Rectal smooth muscle tissue (tissue), 1 donor: ENCODE results near the gene SORCS1.
"Not testable (repeated sequence)": the region's sequence is repeated elsewhere in the genome, so short reads cannot be mapped to it uniquely, and the experiment has no call there.

ENCODE experiments used
- H3K27ac ChIP-seq: one replicate; pipeline ENCODE4 v1.7.0; 2013; ENCODE audit warnings: low read depth, low read length, inconsistent platforms
- H3K27me3 ChIP-seq: one replicate; pipeline ENCODE4 v1.7.0; 2013; ENCODE audit warnings: low read length; ENCODE audit not compliant: control insufficient read depth, insufficient read depth
- H3K36me3 ChIP-seq: one replicate; pipeline ENCODE4 v1.7.0; 2013; ENCODE audit warnings: low read length; ENCODE audit not compliant: control insufficient read depth, insufficient read depth
- H3K4me1 ChIP-seq: one replicate; pipeline ENCODE4 v1.7.0; 2013; ENCODE audit warnings: low read length; ENCODE audit not compliant: control insufficient read depth, insufficient read depth
- H3K4me3 ChIP-seq: one replicate; pipeline ENCODE4 v1.7.0; 2013; ENCODE audit warnings: low read length
- H3K9ac ChIP-seq: one replicate; pipeline ENCODE4 v1.7.0; 2013; ENCODE audit warnings: low read length

Gene SORCS1

GRCh38 chr10:106942035-106942662, 222.4 kb downstream of the SORCS1 start:
- Histone ChIP-seq H3K9ac (no peak overlapping the region), H3K4me3 (no peak overlapping the region), H3K27ac (no peak overlapping the region), H3K4me1 (no peaks in the 10 kb centered on the region), H3K27me3 (no peaks in the 10 kb centered on the region), H3K36me3 (no peaks in the 10 kb centered on the region)

DNA sequence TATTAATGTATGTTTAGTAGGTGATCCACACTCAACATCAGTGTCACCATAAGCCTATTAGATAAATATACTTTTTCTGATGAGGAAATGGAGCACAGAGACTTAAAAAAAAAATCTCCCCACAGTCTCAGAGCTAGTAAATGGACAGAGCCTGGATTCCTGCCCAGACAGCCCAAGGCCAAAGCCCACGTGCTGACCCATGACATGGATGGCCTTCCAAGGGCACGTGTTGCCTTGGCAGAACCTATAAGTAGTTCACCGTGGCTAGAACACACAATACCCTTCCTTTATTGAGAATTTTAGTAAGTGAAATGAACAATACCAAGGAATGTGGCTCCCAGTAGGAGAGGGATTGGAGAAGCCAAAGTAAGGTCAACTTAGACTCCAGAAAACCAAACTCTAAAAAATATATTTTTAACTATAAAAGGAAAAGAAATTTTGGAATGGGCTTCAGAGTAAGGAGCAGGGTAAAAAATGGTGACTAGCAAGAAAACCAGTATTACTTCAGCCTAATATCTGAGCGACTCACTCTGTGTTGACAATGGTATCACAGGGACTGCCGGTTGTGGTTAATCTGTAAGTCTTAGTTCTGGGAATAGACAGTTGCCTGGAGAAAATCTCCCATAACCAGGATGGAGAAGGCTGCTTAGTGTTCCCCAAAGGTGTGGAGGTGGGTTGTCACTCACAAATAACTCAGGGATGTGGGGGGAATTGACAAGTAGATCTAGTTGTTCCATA, 223.0 kb downstream of the SORCS1 start:
- no peaks in the 10 kb centered on the region for H3K27me3 ChIP-seq

DNA sequence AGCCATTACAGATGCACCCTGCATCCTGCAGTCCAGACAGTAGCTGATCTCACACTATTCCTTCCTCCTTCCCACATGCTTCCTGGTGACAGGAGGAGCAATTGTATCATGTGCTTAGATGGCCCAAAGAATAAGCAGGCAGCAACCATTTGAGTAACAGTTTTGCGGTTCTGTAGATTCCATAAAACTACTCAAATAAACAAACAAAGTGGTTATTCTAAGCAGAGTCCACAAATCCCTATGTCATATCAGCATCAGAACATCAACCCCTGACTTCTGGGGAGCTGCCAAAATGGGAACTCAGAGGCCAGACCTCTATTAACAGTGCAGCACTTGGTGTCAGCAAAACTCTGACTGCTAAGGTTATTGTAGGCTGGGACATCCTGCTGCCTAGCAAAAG, 226.0 kb downstream of the SORCS1 start:
- Histone ChIP-seq H3K4me1 (no peaks in the 10 kb centered on the region), H3K36me3 (no peaks in the 10 kb centered on the region), H3K27me3 (no peaks in the 10 kb centered on the region), H3K4me3 (no peak overlapping the region), H3K9ac (no peak overlapping the region), H3K27ac (no peak overlapping the region)

More for the DNA sequence above, 223.0 kb downstream of the SORCS1 start:
- Histone ChIP-seq H3K36me3 (no peaks in the 10 kb centered on the region), H3K4me1 (no peaks in the 10 kb centered on the region), H3K4me3 (no peak overlapping the region), H3K27ac (no peak overlapping the region), H3K9ac (no peak overlapping the region)

- no peak overlapping the region for H3K4me3 ChIP-seq
- H3K36me3 ChIP-seq = no peaks in the 10 kb centered on the region
These were observed 228.5 kb downstream of the SORCS1 start for GRCh38 chr10:106935978-106936451.

GRCh38 chr10:106931853-106932249, 232.7 kb downstream of the SORCS1 start:
- H3K27me3 ChIP-seq = no peaks in the 10 kb centered on the region
- no peak overlapping the region for H3K27ac ChIP-seq
- no peaks in the 10 kb centered on the region for H3K36me3 ChIP-seq
- no peaks in the 10 kb centered on the region for H3K4me1 ChIP-seq
- H3K4me3 ChIP-seq = no peak overlapping the region
- H3K9ac ChIP-seq = no peak overlapping the region

More at GRCh38 chr10:106935978-106936451, 228.5 kb downstream of the SORCS1 start:
- no peak overlapping the region for H3K9ac ChIP-seq
- no peak overlapping the region for H3K27ac ChIP-seq
- H3K27me3 ChIP-seq = no peaks in the 10 kb centered on the region
- no peaks in the 10 kb centered on the region for H3K4me1 ChIP-seq

DNA sequence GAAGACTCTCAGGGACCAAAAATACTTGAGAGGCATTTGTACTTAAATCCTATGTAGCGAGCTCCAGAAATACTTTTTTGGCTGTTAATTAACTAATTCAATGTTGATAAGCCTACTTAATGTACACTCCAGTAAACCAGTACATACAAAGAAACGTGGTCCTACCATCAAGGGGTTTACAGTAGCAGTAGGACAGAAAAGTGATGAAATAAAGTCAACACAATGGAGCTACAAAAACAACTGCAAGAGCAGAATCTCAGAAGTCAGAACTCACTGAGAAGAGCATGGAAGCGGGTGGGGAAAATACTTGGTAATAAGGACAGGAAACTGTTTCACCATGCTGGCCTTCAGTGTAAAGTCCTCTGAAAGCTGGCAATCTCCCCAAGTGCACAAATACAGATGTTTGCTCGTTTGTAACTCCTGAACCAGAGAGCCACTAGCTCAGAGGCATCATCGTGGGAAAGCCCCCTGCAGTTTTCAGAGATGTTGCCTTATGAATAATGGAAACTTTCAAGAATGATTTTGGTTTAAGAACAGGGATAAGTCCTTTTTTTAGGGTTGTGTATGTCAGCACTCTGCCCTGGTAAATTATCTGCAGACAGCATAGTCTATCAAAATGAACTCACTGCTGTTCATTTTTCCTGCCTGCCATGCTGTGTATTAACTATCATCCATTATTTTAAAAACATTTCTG, 233.2 kb downstream of the SORCS1 start:
- Histone ChIP-seq H3K27me3 (no peaks in the 10 kb centered on the region), H3K9ac (no peak overlapping the region), H3K27ac (no peak overlapping the region), H3K36me3 (no peaks in the 10 kb centered on the region), H3K4me1 (no peaks in the 10 kb centered on the region), H3K4me3 (no peak overlapping the region)

- H3K27ac ChIP-seq = no peak overlapping the region
- H3K4me3 ChIP-seq = no peak overlapping the region
These were observed 233.8 kb downstream of the SORCS1 start for GRCh38 chr10:106930751-106931150.

DNA sequence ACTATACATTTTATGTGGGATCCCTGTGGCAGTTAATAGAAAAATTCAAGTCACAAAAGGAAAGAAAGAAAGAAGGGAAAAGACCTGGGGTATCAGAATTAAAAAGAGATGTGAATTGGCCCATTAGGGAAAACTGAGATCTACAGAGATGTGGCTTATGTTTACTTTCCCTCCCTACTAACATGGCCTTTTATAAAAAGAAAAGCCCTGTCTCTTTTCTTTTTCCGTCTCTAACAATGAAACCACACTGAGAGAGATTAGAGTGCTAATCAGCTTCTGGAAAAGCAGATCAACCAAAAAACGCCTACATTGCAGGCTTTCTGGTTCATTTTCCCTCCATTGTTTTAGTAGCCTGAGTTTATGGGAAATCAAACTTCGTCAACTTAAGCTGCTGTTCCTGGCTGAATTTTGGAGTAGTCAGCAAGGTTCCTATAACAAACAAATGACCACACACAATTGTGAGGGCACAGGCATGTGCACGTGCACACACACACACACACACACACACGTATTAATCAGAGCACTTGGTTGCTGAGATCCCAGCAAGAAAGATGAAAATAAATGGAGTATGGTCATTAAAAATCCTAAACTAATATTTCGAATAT, 235.1 kb downstream of the SORCS1 start:
- Histone ChIP-seq H3K27ac (no peak overlapping the region), H3K27me3 (no peaks in the 10 kb centered on the region), H3K9ac (no peak overlapping the region), H3K4me3 (no peak overlapping the region), H3K36me3 (no peaks in the 10 kb centered on the region), H3K4me1 (no peaks in the 10 kb centered on the region)

More at GRCh38 chr10:106930751-106931150, 233.8 kb downstream of the SORCS1 start:
- Histone ChIP-seq H3K9ac (no peak overlapping the region), H3K27me3 (no peaks in the 10 kb centered on the region), H3K36me3 (no peaks in the 10 kb centered on the region), H3K4me1 (no peaks in the 10 kb centered on the region)

DNA sequence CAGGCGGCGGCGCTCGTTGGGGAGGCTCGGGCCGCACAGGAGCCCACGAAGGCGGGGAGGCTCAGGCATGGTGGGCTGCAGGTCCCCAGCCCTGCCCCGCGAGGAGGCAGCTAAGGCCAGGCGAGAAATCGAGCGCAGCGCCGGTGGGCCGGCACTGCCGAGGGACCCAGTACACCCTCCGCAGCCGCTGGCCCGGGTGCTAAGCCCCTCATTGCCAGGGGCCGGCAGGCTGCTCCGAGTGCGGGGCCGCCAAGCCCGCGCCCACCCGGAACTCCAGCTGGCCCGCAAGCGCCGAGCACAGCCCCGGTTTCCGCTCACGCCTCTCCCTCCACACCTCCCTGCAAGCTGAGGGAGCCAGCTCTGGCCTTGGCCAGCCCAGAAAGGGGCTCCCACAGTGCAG, 236.4 kb downstream of the SORCS1 start:
- not testable (repeated sequence) for H3K4me3 ChIP-seq, H3K27me3 ChIP-seq, H3K27ac ChIP-seq, H3K9ac ChIP-seq, H3K4me1 ChIP-seq, H3K36me3 ChIP-seq

GRCh38 chr10:106925191-106925590, 239.3 kb downstream of the SORCS1 start:
- Histone ChIP-seq H3K9ac (no peak overlapping the region), H3K36me3 (no peaks in the 10 kb centered on the region), H3K4me1 (no peaks in the 10 kb centered on the region), H3K27ac (no peak overlapping the region), H3K4me3 (no peak overlapping the region), H3K27me3 (no peaks in the 10 kb centered on the region)

- Histone ChIP-seq H3K27me3 (no peaks in the 10 kb centered on the region), H3K27ac (no peak overlapping the region), H3K9ac (no peak overlapping the region), H3K36me3 (no peaks in the 10 kb centered on the region), H3K4me3 (no peak overlapping the region), H3K4me1 (peaks cover 4% of the 10 kb centered on the region)
These were observed 244.0 kb downstream of the SORCS1 start for GRCh38 chr10:106920538-106920937.

DNA sequence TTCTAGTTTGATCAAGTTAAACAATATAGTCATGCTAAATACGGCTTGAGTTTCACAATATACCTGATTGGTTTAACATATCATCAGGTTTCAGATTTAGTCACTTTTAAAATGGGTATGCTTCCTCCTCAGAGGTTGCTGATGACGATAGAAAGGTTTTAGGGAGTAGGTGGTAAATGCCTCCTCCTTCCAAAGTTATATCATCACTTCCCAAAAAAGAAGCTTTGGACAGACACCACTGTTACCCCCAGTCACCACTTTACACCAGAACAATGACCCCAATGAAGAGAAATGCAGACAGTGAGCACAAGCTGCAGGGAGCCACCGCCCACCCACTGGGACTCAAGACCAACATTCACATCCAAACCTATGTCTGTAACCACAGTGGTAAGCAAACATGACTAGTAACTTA, 244.6 kb downstream of the SORCS1 start:
- Histone ChIP-seq H3K27ac (no peak overlapping the region), H3K27me3 (no peaks in the 10 kb centered on the region), H3K9ac (no peak overlapping the region), H3K4me3 (no peak overlapping the region), H3K4me1 (peaks cover 4% of the 10 kb centered on the region), H3K36me3 (no peaks in the 10 kb centered on the region)
